Activated CD8-positive, alpha-beta T cell treated with anti-CD3 and anti-CD28 coated beads, Interleukin-2, amount 10 ng/mL, durations not matched to agents 7 days and 5 days (primary cell): ENCODE results near the gene RIPPLY3. TPM values are rescaled to one million over a fixed set of nuclear protein-coding genes. Genes with fewer than 3 reads are reported as not detected.
A peak's percentile ranks its signal among the peaks of the same experiment; 100 is the strongest.

Experiments used
- ATAC-seq: fragments of 150-1000 bp; cut with Tn5 transposase; one replicate; pipeline ENCODE4 v1.10.0; 2021; ENCODE audit warnings: moderate library complexity
- CTCF ChIA-PET: fragments of 350-600 bp; sonication (Branson Sonifier 250); formaldehyde crosslinking; loops from one replicate; lab custom pipeline; 2021; ENCODE audit warnings: antibody characterized with exemption; lab: Charles Lee
- POLR2A ChIA-PET: fragments of 350-600 bp; sonication (Branson Sonifier 250); formaldehyde crosslinking; loops from one replicate; lab custom pipeline; 2021; ENCODE audit warnings: antibody characterized with exemption; lab: Charles Lee
- DNase-seq: peaks from one replicate; pipeline ENCODE4 v3.0.0-alpha.2; 2020
- H3K27ac Mint-ChIP-seq: one replicate; pipeline ENCODE4 v1.8.0; 2021; ENCODE audit warnings: mild to moderate bottlenecking, mixed read lengths
- H3K27me3 Mint-ChIP-seq: one replicate; pipeline ENCODE4 v1.8.0; 2021; ENCODE audit warnings: low read depth, mixed read lengths
- H3K36me3 Mint-ChIP-seq: one replicate; pipeline ENCODE4 v1.8.0; 2021; ENCODE audit warnings: low read depth, mixed read lengths
- H3K4me1 Mint-ChIP-seq: one replicate; pipeline ENCODE4 v1.8.0; 2021; ENCODE audit warnings: low read depth, mixed read lengths
- H3K4me3 Mint-ChIP-seq: one replicate; pipeline ENCODE4 v1.8.0; 2021; ENCODE audit warnings: mild to moderate bottlenecking, mixed read lengths
- H3K9me3 Mint-ChIP-seq: one replicate; pipeline ENCODE4 v1.8.0; 2022; ENCODE audit warnings: mixed read lengths; ENCODE audit not compliant: insufficient read depth
- total RNA-seq, 2 experiments: library from RNA; stranded (reverse); gene quantifications; one replicate each; pipeline ENCODE4 v1.2.3, GENCODE V29; 2021

RIPPLY3 gene
- total RNA-seq, 2 experiments from 2014 or later: 0.10 TPM; not detected in 1

GRCh38 chr21:36966821-36967768 is 39.4 kb upstream of the RIPPLY3 start:
- POLR2A ChIA-PET: interaction anchor here (0.6 to 1.7 kb wide), 8 partner anchors 8 to 597 kb away, joined by 3 to 6 read pairs (median 3); no protein-coding TSS in a partner anchor
- H3K27ac Mint-ChIP-seq: peak overlapping the region; percentile 83
- peak overlapping the region; percentile 67 for H3K4me3 Mint-ChIP-seq
- CTCF ChIA-PET: interaction anchor here (0.9 to 3.9 kb wide), 10 partner anchors 9 to 300 kb away, joined by 3 to 24 read pairs (median 5); partner anchors contain the start of gene VPS26C
- no peaks in the 10 kb centered on the region for H3K9me3 Mint-ChIP-seq
- ATAC-seq (no peak), DNase-seq (no peak)
- peaks cover 21% of the 10 kb centered on the region for H3K4me1 Mint-ChIP-seq
- H3K27me3 Mint-ChIP-seq: no peaks in the 10 kb centered on the region
- H3K36me3 Mint-ChIP-seq: peaks cover under 1% of the 10 kb centered on the region

- Mint-ChIP-seq H3K27me3 (no peaks in the 10 kb centered on the region), H3K36me3 (no peaks in the 10 kb centered on the region), H3K27ac (no peak overlapping the region), H3K4me3 (no peak overlapping the region), H3K9me3 (no peaks in the 10 kb centered on the region), H3K4me1 (peaks cover 21% of the 10 kb centered on the region)
- ATAC-seq: no peak
- DNase-seq: no peak
- ChIA-PET CTCF (interaction anchor here (2.1 to 2.5 kb wide), 3 partner anchors 11 to 42 kb away, joined by 6 to 8 read pairs (median 6); no protein-coding TSS in a partner anchor), POLR2A (no interaction called here)
Observed at GRCh38 chr21:36968414-36968813, 38.1 kb upstream of the RIPPLY3 start.

- CTCF ChIA-PET: interaction anchor here (2.5 kb wide), 1 partner anchor 41 kb away, joined by 6 read pairs; no protein-coding TSS in a partner anchor
- H3K36me3 Mint-ChIP-seq: no peaks in the 10 kb centered on the region
- ATAC-seq: no peak
- no peak for DNase-seq
- POLR2A ChIA-PET: interaction anchor here (1.0 kb wide), 1 partner anchor 20 kb away, joined by 3 read pairs; no protein-coding TSS in a partner anchor
- no peaks in the 10 kb centered on the region for H3K9me3 Mint-ChIP-seq
- no peak overlapping the region for H3K4me3 Mint-ChIP-seq
- H3K4me1 Mint-ChIP-seq: peaks cover 21% of the 10 kb centered on the region
- no peak overlapping the region for H3K27ac Mint-ChIP-seq
- no peaks in the 10 kb centered on the region for H3K27me3 Mint-ChIP-seq
Observed at GRCh38 chr21:36968976-36969375, 37.5 kb upstream of the RIPPLY3 start.

- Mint-ChIP-seq H3K27me3 (no peaks in the 10 kb centered on the region), H3K27ac (no peak overlapping the region), H3K9me3 (no peaks in the 10 kb centered on the region), H3K4me3 (no peak overlapping the region), H3K36me3 (no peaks in the 10 kb centered on the region), H3K4me1 (peaks cover 15% of the 10 kb centered on the region)
- CTCF ChIA-PET: interaction anchor here (3.7 kb wide), 1 partner anchor 16 kb away, joined by 34 read pairs; no protein-coding TSS in a partner anchor
- POLR2A ChIA-PET: no interaction called here
- ATAC-seq (no peak), DNase-seq (no peak)
Observed at GRCh38 chr21:36973986-36974850, 32.3 kb upstream of the RIPPLY3 start.

- Mint-ChIP-seq H3K4me3 (no peak overlapping the region), H3K36me3 (no peaks in the 10 kb centered on the region), H3K27me3 (no peaks in the 10 kb centered on the region), H3K27ac (no peak overlapping the region), H3K4me1 (peaks cover 15% of the 10 kb centered on the region), H3K9me3 (no peaks in the 10 kb centered on the region)
- CTCF ChIA-PET: interaction anchor here (1.2 to 3.7 kb wide), 4 partner anchors 9 to 36 kb away, joined by 3 to 34 read pairs (median 22); partner anchors contain the start of gene HLCS
- DNase-seq (no peak), ATAC-seq (no peak)
- POLR2A ChIA-PET: interaction anchor here (1.3 kb wide), 1 partner anchor 8 kb away, joined by 5 read pairs; no protein-coding TSS in a partner anchor
Observed at GRCh38 chr21:36974851-36975192, 31.7 kb upstream of the RIPPLY3 start.

GRCh38 chr21:36976228-36976861 is 30.2 kb upstream of the RIPPLY3 start:
- no peaks in the 10 kb centered on the region for H3K9me3 Mint-ChIP-seq
- CTCF ChIA-PET: interaction anchor here (0.6 to 3.7 kb wide), 21 partner anchors 11 to 288 kb away, joined by 3 to 34 read pairs (median 4); partner anchors contain the start of gene HLCS
- H3K27me3 Mint-ChIP-seq: peaks cover 2% of the 10 kb centered on the region
- H3K36me3 Mint-ChIP-seq: no peaks in the 10 kb centered on the region
- POLR2A ChIA-PET: interaction anchor here (0.9 kb wide), 1 partner anchor 588 kb away, joined by 3 read pairs; no protein-coding TSS in a partner anchor
- H3K4me3 Mint-ChIP-seq: no peak overlapping the region
- peaks cover 23% of the 10 kb centered on the region for H3K4me1 Mint-ChIP-seq
- ATAC-seq (no peak), DNase-seq (no peak)
- H3K27ac Mint-ChIP-seq: peak overlapping the region; percentile 32

GRCh38 chr21:36976882-36977651 is 29.4 kb upstream of the RIPPLY3 start:
- Mint-ChIP-seq H3K27ac (peak overlapping the region; percentile 32), H3K4me1 (peaks cover 28% of the 10 kb centered on the region), H3K4me3 (no peak overlapping the region), H3K27me3 (peaks cover 2% of the 10 kb centered on the region), H3K9me3 (no peaks in the 10 kb centered on the region), H3K36me3 (no peaks in the 10 kb centered on the region)
- peak; percentile 56 for DNase-seq
- peak; percentile 65 for ATAC-seq
- CTCF ChIA-PET: interaction anchor here (0.6 to 3.7 kb wide), 21 partner anchors 10 to 287 kb away, joined by 3 to 34 read pairs (median 4); partner anchors contain the start of gene HLCS
- POLR2A ChIA-PET: interaction anchor here (0.8 to 0.9 kb wide), 2 partner anchors 10 to 587 kb away, joined by 3 read pairs; partner anchors contain the start of gene HLCS

- DNase-seq (no peak), ATAC-seq (peak; percentile 74)
- Mint-ChIP-seq H3K9me3 (no peaks in the 10 kb centered on the region), H3K4me1 (peaks cover 29% of the 10 kb centered on the region), H3K27me3 (peaks cover 4% of the 10 kb centered on the region), H3K36me3 (no peaks in the 10 kb centered on the region), H3K27ac (peak overlapping the region; percentile 63), H3K4me3 (peak overlapping the region; percentile 62)
- POLR2A ChIA-PET: no interaction called here
- CTCF ChIA-PET: interaction anchor here (2.2 kb wide), 2 partner anchors 9 to 13 kb away, joined by 6 to 9 read pairs; partner anchors contain the start of gene HLCS
Observed at GRCh38 chr21:36980280-36981048, 26.0 kb upstream of the RIPPLY3 start.

- no peaks in the 10 kb centered on the region for H3K9me3 Mint-ChIP-seq
- H3K27me3 Mint-ChIP-seq: peaks cover 4% of the 10 kb centered on the region
- peak overlapping the region; percentile 62 for H3K4me3 Mint-ChIP-seq
- DNase-seq (no peak), ATAC-seq (no peak)
- no peaks in the 10 kb centered on the region for H3K36me3 Mint-ChIP-seq
- ChIA-PET POLR2A (no interaction called here), CTCF (interaction anchor here (1.2 kb wide), 1 partner anchor 23 kb away, joined by 3 read pairs; no protein-coding TSS in a partner anchor)
- H3K27ac Mint-ChIP-seq: peak overlapping the region; percentile 63
- peaks cover 34% of the 10 kb centered on the region for H3K4me1 Mint-ChIP-seq
Observed at GRCh38 chr21:36981049-36981391, 25.5 kb upstream of the RIPPLY3 start.
